Psoas muscle (tissue), 8 donors: ENCODE results near the gene CEP350. TPM values are rescaled to one million over a fixed set of nuclear protein-coding genes. Genes with fewer than 3 reads are reported as not detected.

Source experiments
- ATAC-seq, 4 donors: fragments of 200-7000 bp; cut with Tn5 transposase; one replicate each; pipeline ENCODE4 v1.9.1; 2020; ENCODE audit warnings: moderate library complexity in 3 of 4, mild to moderate bottlenecking in 2 of 4
- DNase-seq, 2 donors: peaks; one replicate each; pipeline ENCODE4 v3.0.0-alpha.2; 2020
- H3K27ac ChIP-seq: fragments of 200-600 bp; one replicate; pipeline ENCODE4 v1.8.0; 2022
- H3K27me3 ChIP-seq, 3 donors: fragments of 200-600 bp in 1 of 3; one replicate each; pipeline versions ENCODE4 v1.6.1 to v1.8.0; 2013 to 2022; ENCODE audit warnings: low read length in 2 of 3, mild to moderate bottlenecking in 2 of 3, moderate library complexity in 1 of 3; ENCODE audit not compliant: insufficient read depth in 3 of 3
- H3K36me3 ChIP-seq, 2 donors: fragments of 200-600 bp in 1 of 2; one replicate each; pipeline versions ENCODE4 v1.6.1 to v1.8.0; 2013 to 2022; ENCODE audit warnings: low read depth in 1 of 2, mild to moderate bottlenecking in 1 of 2, moderate library complexity in 1 of 2; ENCODE audit not compliant: insufficient read depth in 1 of 2
- H3K4me1 ChIP-seq: fragments of 200-600 bp; one replicate; pipeline ENCODE4 v1.8.0; 2022
- H3K4me3 ChIP-seq: fragments of 200-600 bp; one replicate; pipeline ENCODE4 v1.8.0; 2022; ENCODE audit warnings: mild to moderate bottlenecking
- H3K9me3 ChIP-seq: fragments of 200-600 bp; one replicate; pipeline ENCODE4 v1.8.0; 2022
- CTCF ChIP-seq: fragments of 200-600 bp; IDR thresholded peaks from one replicate; pipeline ENCODE4 v1.8.0; 2022; ENCODE audit warnings: antibody characterized with exemption
- WGBS, 3 donors: extraction: QIAGEN DNeasy Blood & Tissue Kit; methylation state at CpG; one replicate each; pipeline versions ENCODE4 v1.1.6 to v1.1.7; 2013; 5-methylcytosine and 5-hydroxymethylcytosine counted together
- intact Hi-C, 2 donors: fragments of 100-400 bp; cut with DNase I; formaldehyde crosslinking; loops; one replicate each; pipeline versions ENCODE4 v1.11.0 to v1.14.2; 2022
- polyA plus RNA-seq, 3 donors: library from polyadenylated mRNA; stranded (reverse); fragments of 200-250 nt; gene quantifications; one replicate each; pipeline ENCODE4 v1.2.3, GENCODE V29; 2013
- total RNA-seq, 4 donors: library from RNA; stranded (reverse); fragmentation: NEBNext Ultra II Directional in 2 of 4; extraction: Animal tissue kit (Norgen Biotek cat#: 25700) in 2 of 4; gene quantifications; one replicate each; pipeline versions ENCODE4 v1.2.1 to v1.2.4, GENCODE V29; 2021 to 2023
- donor health status: healthy with polysubstance abuse.
- donor health status: DM: no; HTN: no; CAD: no; lungs with moderate emphysema.
- donor health status: Bipolar disorder and iron deficiency.
- donor health status: healthy.
- donor health status: DM: yes; HTN: yes; CAD: no.
- donor health status: DM: no; HTN: no; CAD: no.
- donor health status: DM: no; HTN: no; CAD: no.
- donor health status: DM: yes; HTN: yes; CAD: no.

Gene CEP350
- total and polyA plus RNA-seq, 7 donors, result 5.1 to 65.3 (median 52.8) TPM

GRCh38 chr1:179921472-179921871 lies 33.1 kb upstream of the CEP350 start:
- no peak for ATAC-seq
- Histone ChIP-seq H3K36me3 (peaks cover 12 to 57% of the 10 kb centered on the region in 2 donors), H3K27ac (no peak overlapping the region), H3K27me3 (no peaks in the 10 kb centered on the region), H3K9me3 (no peaks in the 10 kb centered on the region), H3K4me3 (no peak overlapping the region), H3K4me1 (peaks cover 7% of the 10 kb centered on the region)
- no peak for TF ChIP-seq CTCF
- intact Hi-C loops, result no loop called here
- no peak for DNase-seq
- 94 to 98% (median 96%) methylated on average over 1 of the region's 1 CpG for WGBS, 3 donors

- Histone ChIP-seq H3K27ac (no peak overlapping the region), H3K27me3 (no peaks in the 10 kb centered on the region), H3K36me3 (peaks cover 12 to 49% of the 10 kb centered on the region in 2 donors), H3K4me3 (no peak overlapping the region), H3K9me3 (no peaks in the 10 kb centered on the region), H3K4me1 (peaks cover 7% of the 10 kb centered on the region)
- WGBS, 3 donors, result 75 to 79% (median 77%) methylated on average over 8 of the region's 8 CpGs
- intact Hi-C loops, result no loop called here
- TF ChIP-seq CTCF, result no peak
- DNase-seq (no peak), ATAC-seq (peak in 1 of 4 donors; percentile 29)
Observed at GRCh38 chr1:179921981-179922872, 32.4 kb upstream of the CEP350 start.

- Histone ChIP-seq H3K4me1 (peaks cover 7% of the 10 kb centered on the region), H3K27me3 (no peaks in the 10 kb centered on the region), H3K4me3 (no peak overlapping the region), H3K9me3 (no peaks in the 10 kb centered on the region), H3K27ac (no peak overlapping the region), H3K36me3 (peaks cover 5 to 41% of the 10 kb centered on the region in 2 donors)
- no peak for DNase-seq
- intact Hi-C loops, result no loop called here
- no peak for ATAC-seq
- no peak for TF ChIP-seq CTCF
Observed at GRCh38 chr1:179923029-179923428, 31.6 kb upstream of the CEP350 start.

DNA sequence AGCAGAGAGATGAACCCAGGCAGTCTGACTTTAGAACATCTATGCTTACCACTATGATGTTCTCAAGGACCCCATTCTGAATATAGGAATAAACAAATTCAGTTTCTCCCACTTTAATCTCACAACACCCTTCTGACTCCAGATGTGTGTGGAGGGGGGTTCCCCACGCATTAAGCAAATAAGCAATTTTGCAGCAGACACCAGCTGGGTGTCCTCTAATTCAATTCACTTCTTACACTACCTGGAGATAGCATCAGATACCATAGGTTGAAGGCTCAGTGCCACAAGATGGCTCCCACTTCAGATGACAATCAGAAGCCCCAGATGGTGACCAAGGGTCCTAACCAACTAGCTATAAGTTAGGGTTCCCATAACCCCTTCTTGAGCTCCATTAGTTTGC lies 30.3 kb upstream of the CEP350 start:
- Histone ChIP-seq H3K4me1 (peaks cover 7% of the 10 kb centered on the region), H3K4me3 (no peak overlapping the region), H3K9me3 (no peaks in the 10 kb centered on the region), H3K27me3 (no peaks in the 10 kb centered on the region), H3K27ac (no peak overlapping the region), H3K36me3 (peaks cover 4 to 29% of the 10 kb centered on the region in 2 donors)
- TF ChIP-seq CTCF, result no peak
- intact Hi-C loops, result no loop called here
- WGBS, 3 donors, result 92 to 96% (median 96%) methylated on average over 1 of the region's 1 CpG
- ATAC-seq (no peak), DNase-seq (no peak)
